Fibroblast of skin of back (primary cell): ENCODE data around the gene URM1.

ENCODE experiments used
- DNase-seq: peaks from one replicate; pipeline ENCODE4 v3.0.0-alpha.2; 2013

URM1 gene

GRCh38 chr9:128385496-128386460, 14.6 kb downstream of the URM1 start:
- no peak for DNase-seq

DNA sequence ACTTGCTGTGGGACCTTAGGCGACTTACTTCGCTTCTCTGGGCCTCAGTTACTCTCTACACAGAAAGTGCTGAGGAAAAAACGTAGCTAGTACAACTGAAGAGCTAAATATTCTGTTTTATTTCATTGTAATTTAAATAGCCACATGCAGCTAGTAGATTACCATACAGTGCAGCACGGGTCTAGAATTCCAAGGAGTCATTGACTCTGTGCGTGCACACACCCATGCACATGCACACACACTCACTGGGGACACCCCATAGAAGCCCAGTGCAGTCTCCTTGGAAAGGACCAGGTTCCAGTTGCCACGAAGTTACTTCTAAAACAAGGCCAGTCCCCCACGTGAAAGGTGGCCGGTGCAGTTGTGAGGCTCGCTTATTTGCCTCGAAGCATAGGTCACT, 17.0 kb downstream of the URM1 start:
- DNase-seq = no peak

DNA sequence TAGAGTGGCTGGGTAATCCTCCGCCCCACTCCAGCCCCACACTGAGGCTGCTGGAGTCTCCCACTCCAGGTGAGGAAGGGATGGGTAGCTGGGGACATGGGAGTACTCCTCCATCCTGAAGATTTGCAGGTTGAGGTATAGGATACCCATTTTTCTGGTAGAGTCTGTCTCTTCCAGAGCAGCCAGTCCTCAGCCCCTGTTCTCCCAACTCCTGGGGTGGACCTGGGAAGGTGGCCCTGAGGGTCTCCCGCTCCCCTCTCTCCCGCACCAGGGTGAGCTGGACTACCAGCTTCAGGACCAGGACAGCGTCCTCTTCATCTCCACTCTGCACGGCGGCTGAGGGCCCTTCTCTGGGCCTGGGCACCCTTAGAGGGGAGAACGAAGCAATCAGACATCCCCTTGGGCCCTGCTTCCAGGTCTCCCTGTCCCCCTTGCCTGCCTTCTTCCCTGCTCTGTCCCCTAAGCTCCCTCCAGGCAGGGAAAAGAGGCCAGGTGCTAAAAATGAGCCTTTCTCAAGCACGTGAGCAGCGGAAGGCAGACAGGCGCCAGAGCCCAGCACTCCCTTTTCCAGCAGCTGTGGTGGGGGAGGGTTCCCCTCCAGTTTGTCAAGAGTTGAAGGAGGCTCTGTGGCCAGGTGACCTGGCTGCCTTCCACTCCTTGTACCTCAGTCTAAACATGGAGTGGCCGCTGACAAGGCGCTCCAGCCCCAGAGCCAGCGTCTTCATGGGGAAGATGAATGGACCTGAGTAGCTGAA, 18.4 kb downstream of the URM1 start:
- DNase-seq = no peak

DNA sequence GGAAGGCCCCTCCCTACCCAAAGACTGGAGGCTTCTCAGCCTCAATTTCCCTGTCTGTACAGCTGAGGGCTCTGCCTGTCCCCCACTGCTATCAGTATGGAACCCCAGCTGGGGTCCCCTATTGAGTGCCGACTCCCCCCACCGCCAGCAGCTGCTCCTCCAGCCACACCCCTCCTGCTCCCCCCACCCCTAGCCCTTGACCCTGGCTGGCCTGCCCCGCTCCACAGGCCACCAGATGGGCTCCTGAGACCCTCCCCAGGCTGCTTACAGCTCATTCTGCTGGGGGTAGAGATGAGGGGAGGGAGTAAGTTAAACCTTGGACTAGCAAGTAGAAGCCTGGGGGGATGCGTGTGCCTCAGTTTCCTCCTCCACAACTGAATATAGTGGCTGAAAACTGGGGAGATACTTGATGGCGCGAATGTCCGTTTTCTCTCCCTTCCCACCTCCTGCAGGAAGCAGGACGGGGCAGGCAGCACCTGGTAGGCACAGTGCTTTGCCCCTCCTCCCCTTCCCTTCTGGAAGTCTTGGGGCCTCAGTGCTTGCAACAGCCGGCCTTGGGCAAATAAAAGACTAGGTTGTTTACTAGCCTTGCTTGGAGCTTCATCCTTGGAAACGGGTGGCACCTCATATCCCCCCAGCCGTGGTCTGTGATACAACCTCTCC, 19.1 kb downstream of the URM1 start:
- no peak for DNase-seq

GRCh38 chr9:128390813-128391711, 19.9 kb downstream of the URM1 start:
- no peak for DNase-seq

DNA sequence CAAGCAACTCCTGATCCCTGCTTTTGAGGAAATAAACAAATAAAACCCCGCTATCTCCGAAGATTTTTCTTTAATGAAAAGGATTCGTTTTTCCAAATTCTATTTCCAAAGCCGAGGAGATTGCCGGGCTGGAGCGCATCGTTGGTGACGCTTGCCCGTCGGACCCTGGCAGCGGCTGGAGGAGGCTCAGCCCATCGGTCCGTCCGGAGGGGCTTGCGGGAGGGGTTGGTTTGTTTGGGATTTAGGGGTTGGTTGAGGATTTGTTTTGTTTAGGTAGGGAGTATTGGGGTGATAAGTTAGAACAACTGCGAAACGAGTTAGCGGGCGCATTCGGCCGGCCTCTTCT, 20.8 kb downstream of the URM1 start:
- DNase-seq = no peak

DNA sequence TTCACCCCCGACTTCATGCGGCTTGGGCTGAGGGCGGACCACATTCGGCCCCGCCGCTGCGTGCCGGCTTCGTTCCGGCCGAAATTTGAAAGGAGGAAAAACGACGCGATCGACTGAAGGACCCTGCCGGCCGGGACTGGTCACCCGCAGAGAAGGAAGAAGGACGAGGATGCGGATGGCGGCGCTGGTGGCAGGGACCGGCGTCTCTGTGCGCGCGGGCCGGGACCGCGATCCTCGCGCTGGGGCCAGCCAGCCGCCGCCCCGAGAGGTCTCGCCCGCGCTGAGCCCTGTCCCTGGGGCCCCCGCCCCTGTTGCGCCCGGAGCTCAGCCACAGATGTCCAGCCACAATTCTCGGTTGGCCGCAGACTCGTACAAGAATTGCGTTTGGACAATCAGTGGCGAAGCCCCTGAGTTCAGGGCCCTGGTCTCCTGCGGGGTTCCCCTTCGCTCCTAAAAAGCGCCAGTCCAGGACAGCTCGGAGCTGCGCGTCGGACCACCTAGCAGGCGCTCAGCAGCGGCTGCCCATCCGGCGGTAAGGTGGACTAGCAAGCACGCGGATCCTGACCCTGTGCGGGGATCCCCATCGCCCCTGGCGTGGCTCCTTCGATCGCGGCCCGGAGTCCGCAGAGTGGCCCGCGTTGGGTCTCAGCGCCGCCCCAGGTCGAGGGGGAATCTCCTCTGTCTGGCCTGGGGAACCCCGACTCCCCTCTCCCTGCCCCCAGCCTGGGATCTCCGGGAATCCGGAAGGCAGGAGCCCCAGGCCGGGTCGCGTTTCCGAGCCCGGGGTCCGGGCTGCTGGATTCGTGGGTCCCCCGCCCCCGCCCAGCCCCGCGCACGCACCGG, 21.3 kb downstream of the URM1 start:
- no peak for DNase-seq

- no peak for DNase-seq
These were observed 22.1 kb downstream of the URM1 start for GRCh38 chr9:128393145-128393775.

DNA sequence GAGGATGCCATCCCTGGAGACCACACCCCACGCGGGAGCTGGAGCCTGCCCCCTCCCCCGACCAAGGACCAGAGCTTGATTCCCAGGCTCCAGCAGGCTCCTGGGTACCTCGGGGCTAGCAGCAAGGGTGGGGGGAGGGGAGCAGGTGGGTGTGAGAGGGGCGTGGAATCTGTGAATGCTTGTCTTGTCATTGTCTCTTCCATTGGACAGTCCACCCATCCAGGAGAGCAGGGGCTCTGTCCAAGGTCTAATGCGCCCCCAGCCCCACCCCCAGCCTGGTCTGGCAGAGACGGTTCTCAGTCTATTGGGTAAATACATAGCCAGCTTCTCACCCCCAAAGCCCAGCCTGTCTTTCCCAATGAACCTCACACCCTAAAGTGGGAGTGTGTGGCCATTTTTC, 22.8 kb downstream of the URM1 start:
- no peak for DNase-seq

DNA sequence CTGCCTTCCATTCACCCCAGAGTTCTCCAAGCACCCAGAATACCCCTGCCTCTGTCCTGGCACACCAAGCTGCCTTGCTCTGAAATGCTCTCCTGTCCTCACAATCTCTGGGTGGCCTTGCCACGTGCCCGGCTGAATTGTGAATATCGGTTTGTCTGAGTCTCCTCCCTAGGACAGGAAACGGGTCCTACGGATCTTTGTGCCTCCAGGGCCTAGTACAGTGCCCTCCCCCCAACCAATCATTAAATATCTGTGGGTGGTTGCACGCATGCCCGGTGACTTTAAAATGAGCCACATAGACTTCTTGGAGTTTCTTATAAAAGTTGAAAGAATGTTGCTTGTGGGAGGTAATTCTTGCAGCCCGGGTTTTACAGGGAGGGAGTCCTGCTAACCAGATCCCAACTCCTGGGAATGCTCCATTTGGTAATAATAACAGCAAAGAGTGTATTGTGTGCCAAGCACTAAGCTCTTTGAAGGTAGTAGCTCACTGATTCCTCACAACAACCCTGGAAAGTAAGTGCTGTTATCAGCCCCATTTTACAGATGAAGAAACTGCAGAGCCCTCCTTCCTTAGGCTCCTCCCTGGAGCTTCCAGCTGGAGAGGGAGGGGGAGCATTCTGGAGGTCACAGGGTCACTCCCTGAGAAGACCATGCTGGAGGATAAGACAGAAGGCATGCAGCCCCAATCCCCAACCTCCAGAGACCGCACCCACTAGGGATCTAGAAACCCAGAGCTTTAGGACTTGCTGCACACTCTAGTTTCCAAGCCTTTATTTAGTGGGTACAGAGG, 23.4 kb downstream of the URM1 start:
- no peak for DNase-seq

- no peak for DNase-seq
These were observed 25.9 kb downstream of the URM1 start for GRCh38 chr9:128396970-128397613.

DNA sequence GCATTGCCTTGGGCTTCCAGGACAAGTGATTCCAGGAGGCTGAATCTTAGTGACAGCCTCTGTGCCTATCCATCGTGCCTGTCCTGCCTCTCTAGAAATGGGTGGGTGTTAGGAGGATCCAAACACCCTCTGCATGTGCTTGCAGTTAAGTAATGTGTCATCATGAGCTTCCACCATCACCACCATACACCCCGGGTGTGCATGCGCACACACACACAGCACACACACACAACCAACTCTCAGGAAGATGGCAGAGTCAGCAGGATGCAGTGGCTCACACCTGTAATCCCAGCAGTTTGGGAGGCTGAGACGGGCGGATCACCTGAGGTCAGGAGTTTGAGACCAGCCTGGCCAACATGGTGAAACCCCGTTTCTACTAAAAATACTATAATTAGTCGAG, 26.7 kb downstream of the URM1 start:
- DNase-seq = no peak

- no peak for DNase-seq
These were observed 28.7 kb downstream of the URM1 start for GRCh38 chr9:128399861-128400260.

DNA sequence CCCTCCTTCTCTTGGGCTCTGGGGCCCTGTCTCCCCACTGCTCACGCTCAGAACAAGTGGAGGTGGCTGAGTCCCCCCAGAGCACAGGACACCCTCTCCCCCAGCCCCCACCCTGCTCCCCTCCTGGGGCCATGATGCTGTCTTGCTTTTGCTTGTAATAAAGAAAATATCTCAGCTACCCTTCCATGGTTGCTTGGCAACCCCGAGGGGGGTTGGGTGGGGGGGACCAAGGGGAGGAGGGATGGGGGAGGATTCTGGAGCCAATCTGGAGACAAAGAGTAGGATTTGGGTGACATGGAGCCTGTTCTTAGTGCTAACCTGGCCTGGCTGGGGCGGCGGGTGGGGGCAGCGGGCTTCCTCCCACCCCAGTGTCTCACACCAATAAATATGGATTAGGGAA, 33.4 kb downstream of the URM1 start:
- no peak for DNase-seq

DNA sequence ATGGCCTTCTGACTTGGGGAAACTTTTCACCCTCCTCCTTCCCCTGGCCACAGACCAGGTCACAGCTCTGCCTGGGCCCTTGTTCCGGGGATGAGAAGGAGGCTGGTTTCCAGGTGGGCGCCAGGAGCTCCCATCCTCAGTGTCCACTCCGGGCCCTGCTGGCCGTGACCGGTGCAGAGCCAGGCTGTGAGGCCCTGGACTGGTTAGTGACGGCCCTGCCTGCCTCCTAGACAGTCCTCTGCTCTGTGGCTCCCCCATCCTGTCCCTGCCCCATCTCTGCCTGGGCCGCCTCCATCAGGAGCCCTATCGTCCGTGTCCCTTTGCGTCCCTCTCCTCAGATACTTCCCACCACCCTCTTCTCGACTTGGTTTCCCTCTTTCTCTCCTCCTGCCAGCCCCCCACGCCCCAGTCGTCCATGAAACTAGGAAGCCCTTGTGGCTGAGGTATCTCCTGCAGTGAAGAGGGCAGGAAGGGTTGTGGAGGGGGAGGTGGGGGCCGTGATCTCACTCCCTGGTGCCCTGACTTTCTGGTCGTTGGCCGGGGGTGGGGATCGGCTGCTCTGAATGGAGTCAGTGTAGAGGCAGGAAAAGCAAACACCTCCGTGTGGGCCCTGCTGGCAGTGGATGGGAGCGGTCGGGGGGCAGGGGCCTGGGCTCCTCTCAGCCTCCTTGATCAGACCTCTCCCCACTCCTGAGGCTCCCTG, 34.1 kb downstream of the URM1 start:
- no peak for DNase-seq

DNA sequence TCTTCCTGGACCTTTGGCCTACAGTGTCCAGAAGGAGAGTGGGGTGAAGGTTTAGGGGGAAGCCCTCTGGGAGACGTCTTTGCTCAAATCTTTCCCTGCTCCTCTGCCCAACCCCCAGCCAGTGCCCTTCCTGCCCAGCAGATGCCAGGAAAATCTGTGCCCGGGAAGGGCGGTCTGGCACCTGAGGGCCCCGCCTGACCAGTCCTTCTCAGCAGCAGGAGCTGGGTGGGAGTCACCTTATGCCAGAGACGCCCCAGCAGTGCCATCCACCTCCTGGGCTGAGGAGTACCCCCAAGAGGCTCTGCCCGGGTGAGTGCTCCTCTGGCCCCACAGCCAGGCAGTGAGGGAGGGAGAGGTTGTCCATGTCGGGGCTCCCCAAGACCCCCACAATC, 34.6 kb downstream of the URM1 start:
- DNase-seq = no peak

DNA sequence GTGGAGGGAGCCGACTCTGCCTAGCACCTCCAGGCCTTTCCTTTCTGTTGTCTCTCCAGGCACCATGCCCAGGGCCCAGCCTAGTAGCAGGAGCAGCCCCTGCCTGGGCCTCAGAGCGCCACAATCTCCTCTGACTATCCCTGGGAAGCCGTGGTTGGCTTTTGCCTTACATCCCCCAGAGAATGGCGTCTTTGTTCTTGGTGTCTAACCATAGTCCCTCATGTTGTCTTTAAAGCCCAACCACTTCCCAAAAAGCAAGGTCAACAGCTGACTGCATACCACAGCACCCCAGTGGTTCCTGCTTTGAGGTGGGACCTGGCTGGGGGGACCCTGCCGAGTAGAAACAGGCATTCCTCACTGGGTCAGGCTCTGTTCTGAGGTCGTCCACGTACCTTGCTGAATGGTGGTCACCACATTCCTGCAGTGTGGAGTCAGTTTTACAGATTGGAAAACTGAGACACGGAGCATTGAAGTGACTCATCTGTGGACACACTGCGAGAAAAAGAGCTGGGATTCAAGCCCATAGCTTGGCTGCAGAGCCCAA, 35.7 kb downstream of the URM1 start:
- peak; percentile 55 for DNase-seq

DNA sequence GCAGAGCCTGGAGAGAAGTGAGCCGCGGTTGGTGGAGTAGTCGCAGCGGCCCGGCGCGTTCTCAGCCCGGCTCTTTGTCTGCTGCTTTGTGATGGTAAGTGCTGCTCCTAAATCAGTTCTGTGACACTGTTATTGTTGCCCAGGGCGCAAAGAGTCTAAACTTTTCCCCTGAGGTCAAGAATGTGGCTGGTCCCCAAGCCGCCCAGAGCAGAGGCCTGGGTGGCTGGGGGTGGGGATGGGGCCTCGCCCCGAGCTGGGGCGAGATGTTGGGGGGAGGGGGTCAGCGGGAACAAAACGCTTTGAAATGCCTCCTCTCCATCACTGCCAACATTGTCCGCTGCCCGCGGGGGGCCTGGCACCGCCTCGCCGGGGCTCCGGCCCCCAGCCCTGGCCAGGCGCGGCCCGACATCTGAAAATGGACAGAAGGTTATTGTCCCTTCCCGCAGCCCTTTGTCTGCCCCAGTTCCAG, 37.8 kb downstream of the URM1 start:
- DNase-seq = no peak
